ENCODE data around the gene RTP3.
"Not testable (repeated sequence)": the region's sequence is repeated elsewhere in the genome, so short reads cannot be mapped to it uniquely, and the experiment has no call there.

RTP3 gene

GRCh38 chr3:46546896-46547440, 49.2 kb downstream of the RTP3 start:
- no peak for DNase-seq (ENCODE audit: low spot score)

DNA sequence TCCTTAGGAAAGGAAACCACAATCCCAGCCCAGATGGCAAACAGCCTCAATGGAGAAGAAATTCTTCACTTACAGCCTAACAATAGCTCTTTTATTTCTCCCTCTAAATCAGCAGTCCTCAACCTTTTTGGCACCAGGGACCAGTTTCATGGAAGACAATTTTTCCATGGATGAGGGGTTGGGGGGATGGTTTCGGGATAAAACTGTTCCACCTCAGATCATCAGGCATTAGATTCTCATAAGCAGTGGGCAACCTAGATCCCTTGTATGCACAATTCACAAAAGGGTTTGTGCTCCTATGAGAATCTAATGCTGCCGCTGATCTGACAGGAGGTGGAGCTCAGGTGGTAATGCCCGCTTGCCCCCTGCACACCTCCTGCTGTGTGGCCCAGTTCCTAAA, 50.8 kb downstream of the RTP3 start:
- not testable (repeated sequence) for DNase-seq (ENCODE audit: low spot score)

- no peak for DNase-seq (ENCODE audit: low spot score)
Observed at GRCh38 chr3:46549408-46549904, 51.7 kb downstream of the RTP3 start.

DNA sequence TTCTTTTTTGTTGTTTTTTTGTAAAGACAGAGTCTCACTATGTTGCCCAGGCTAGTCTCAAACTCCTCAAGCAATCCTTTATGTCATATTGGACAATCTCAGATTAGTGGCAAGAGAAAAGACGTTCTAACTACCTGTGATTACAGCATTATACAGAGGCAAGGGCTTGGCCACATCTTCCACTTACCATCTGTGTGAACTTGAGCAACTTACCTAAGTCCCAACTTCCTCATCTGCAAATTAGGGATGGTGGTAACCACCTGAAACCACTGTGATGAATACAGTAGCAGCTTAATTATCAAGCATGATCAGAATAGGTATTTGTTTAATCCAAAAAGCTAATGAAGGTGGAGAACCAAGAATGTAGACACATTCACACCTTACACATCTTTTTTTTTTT, 52.2 kb downstream of the RTP3 start:
- no peak for DNase-seq (ENCODE audit: low spot score)

All from cerebellar cortex (tissue), 1 donor.